GM21619 (cell line): ENCODE data around the gene FXYD2.
"Not testable (repeated sequence)": the region's sequence is repeated elsewhere in the genome, so short reads cannot be mapped to it uniquely, and the experiment has no call there.

Experiments used
- ATAC-seq: cut with Tn5 transposase; IDR thresholded peaks from one replicate; pipeline ENCODE4 v1.9.1; 2021; ENCODE audit not compliant: unreplicated experiment

The FXYD2 gene

DNA sequence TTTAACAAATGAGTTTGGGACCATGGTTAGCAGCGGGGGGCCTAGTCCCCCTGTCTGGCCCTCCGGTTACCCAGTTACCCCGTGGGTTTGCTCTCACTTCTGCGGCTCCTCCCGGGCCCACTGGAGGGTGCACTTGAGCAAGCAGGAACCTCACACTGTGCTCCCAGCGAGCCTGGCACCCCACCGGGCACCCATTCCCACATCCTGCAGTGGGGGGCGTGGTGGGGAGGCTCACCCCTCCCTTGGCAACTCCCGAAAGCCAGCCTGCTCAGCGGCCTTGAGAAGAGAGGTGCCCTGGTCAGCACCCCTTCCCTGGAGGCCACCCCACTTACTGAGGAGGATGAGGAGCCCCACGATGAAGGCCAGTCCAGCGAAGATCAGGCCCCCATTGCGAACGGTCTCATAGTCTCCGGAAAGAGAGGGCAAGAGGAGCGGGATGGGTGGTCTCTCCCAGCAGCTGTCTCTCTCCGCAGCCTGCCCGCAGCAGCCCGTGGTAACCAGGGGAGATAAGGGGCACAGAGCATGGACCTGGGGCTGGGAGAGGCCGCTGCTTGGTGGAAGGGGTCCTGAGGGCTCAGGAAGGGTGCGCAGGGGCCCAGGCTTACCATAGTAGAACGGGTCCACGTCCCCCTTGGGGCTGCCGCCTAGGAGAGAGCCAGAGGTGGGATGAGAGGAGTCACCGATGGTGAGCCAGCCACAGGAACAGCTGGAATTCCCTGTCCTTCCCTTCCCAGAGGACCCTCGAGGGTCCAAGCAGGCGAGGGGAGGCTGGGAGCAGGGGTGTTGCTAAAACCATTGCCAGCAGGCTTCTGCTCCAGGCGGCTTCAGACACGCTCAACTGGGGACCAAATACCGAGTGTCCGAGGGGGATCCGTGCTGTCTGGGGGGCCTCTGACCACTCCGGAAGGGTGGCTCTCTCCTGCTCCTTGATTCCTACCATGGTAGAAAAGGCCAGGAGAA is 2.2 kb downstream of the FXYD2 start:
- no peak for ATAC-seq

- no peak for ATAC-seq
Observed at GRCh38 chr11:117821431-117821830, 3.1 kb downstream of the FXYD2 start.

DNA sequence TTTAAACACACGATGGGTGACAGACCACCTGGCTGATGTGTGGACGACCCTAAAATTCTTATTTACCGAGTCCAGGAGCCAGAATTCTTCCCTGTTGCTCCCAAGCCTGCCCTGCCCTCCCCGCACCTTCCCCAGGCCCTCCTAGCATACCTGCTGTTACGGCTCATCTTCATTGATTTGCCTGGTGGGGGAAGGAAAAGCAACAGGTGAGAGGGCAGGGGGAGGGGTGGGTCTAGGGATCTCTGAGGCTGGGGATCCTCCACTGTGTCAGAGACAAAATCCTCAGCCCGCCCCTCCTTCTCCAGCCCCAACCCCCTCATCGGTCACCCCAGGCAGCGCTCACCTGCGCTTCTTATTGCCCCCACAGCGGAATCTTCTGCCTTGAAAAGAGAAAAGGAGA is 4.0 kb downstream of the FXYD2 start:
- no peak for ATAC-seq

DNA sequence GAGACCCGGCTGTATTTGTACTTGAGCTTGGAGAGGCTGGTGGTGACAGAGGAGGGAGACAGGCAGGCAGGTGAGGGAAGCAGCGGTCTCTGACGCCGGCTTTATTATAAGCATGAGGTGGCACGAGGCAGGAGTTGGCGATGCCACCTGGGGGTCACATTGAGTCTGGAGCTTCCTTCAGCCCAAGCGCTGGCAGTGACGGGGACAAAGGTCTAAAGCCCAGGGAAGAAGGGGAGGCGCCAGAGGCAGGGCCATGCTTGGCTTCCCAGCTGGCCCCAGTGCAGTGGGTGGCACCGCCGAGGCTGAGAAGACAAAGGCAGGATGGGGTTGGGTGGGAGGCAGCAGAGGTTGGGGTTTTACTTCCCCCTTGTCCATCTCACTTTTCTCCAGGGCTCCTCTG is 4.5 kb downstream of the FXYD2 start:
- ATAC-seq, result no peak

GRCh38 chr11:117819096-117820040 is 5.2 kb downstream of the FXYD2 start:
- ATAC-seq, result no peak

DNA sequence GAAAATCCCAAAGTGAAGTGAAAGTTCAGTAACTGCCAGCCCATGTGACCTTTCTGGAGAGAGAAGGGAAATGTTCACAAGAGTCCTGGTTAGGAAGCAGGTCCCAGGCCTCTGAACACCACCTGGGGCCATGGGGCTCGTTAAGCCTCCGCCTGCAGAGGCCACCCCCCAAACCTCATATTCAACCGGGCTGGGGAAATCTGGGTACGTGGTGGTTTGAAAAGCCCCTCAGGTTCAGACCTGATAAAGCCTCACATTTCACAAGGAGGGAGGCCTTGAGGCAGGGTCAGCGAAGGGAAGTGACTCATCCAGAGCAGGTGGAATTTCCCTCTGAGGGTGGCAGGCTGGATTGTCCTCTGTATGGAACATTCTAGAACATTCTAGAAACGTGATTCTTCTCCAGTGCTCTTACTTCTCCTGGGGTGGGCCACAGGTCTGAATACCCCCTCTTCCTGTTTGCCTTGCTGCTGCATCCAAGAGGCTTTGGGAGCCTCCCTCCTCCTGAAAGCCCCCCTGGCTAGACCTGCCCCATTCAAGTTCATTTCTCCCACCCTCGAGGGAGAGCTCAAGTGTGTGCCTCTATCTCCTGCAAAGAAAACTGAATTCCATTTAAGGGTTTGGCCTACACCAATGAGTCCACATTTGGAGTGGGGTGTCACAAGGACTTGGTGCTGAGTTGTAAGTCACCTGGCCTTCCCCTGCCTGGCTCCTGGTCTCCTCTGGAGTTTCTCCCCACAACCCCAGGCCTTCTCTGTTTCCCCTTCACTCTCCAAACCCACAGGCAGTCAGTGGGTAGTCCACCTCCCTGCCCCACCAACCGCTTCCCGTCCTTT is 6.3 kb downstream of the FXYD2 start:
- ATAC-seq, result peak; percentile 24

DNA sequence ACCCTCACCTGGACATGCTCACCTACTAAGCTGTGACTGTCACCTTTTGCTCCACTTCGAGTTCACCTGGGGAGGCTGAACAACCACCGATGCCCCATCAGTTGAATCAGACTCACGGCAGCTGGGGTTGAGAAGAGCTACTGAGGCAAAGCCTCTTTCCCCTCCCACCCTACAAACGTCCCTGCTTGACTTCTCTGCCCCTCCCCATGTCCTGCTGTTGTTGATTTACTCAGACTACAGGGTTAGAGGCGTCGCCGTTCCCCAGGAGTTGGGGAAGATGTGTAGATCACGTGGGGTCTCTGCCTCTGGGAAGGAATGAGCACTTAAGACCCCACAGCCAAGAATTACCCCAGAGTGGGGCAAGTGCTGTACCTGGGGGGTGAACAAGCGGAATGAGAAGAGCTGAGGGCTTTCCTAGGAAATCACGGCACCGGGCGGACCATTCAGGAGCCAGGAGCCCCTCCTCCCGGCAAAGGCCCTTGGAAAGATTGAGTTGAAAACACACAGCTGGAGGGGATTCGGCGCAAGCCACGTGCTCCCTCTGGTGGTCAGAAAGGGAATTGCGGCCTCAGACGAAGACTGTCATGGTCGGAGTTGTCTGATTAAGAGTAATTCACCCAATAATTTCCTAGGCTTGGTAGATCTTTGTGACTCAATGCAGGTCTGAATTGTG is 7.0 kb downstream of the FXYD2 start:
- ATAC-seq, result peak; percentile 24

GRCh38 chr11:117816846-117817367 is 7.6 kb downstream of the FXYD2 start:
- ATAC-seq, result no peak

GRCh38 chr11:117816151-117816741 is 8.3 kb downstream of the FXYD2 start:
- ATAC-seq, result no peak

- ATAC-seq, result peak; percentile 56
Observed at GRCh38 chr11:117815262-117815803, 9.2 kb downstream of the FXYD2 start.

DNA sequence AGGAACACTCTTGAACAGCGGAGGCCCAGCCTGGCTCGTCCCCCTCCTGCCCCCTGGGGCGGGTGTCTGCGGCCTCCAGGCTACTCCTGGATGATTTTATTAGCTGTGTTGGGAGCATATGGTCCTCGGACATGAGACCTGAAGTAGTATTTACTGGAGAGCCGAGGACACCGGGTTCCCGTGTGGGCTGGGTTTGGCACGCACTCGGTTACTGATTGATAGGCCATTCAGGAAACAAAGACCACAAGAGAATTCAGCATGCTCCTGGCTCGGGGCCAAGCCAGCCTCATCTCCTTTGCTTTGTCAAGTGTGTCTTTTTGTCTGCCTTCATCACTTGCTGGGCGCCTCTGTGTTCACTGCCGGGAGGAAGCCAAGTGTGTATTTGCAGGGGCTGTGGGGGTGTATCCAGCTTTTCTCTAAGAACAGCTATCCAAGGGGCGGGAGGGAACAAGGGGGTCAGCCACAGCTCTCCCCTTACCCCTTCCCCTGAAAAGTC is 9.7 kb downstream of the FXYD2 start:
- peak; percentile 38 for ATAC-seq

DNA sequence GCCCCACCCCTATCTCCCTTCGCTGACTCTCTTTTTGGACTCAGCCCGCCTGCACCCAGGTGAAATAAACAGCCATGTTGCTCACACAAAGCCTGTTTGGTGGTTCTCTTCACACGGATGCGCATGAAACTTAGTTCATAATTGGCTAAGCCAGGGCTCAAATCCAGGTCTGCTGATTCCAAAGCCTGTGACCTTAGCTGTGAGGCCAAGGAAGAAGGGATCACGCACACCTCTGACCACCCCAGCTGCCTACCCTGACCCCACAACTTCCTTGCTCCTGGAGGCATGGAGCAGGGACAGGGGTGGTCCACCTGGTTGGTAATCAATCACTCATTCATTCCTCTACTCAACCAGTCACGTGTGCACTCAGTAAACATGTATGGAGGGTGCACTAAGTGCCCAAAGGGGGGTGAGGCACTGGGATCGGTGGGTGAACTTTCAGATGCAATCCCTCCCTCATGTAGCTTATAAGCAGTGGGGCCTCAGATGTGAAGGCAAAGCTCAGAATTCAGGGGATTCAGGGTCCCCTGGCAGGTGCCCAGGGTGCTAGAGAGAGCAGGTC is 10.3 kb downstream of the FXYD2 start:
- peak; percentile 3 for ATAC-seq

GRCh38 chr11:117810056-117810451 is 14.5 kb downstream of the FXYD2 start:
- not testable (repeated sequence) for ATAC-seq

DNA sequence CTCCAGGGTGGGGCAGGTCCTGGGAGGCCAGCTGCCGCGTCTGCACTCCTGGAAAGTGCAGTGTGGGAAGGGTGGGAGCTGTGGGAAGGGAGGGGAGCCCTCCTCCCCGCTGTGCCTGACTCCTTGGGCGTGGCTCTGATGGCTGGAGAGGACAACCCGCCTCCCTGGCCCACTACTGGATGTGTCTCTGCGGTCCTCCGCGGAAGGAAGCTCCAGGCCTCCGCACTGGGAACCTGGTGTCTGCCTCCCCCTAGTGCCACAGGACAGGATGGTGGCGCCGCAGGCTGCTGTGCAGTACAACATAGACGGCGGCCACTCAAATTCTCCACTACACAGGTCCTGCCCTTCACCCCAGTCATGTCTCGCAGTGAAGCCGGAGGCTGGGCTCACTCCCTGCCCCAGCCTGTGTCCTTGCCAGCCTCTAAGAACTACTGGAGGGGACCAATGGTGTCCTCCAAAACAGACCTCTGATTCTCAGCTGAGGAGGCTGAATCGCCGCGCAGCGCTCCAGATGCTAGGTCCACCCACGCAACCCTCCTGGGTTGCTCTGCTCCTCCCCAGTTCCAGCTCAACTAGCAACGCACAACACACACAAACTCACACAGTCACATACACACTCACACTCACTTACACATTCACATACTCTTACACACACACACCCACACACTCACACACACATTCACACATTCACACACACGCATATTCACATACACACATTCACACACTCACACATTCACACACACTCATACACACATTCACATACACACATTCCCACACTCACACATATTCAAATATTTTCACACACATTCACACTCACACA is 15.1 kb downstream of the FXYD2 start:
- peak; percentile 51 for ATAC-seq

GRCh38 chr11:117808784-117809183 is 15.8 kb downstream of the FXYD2 start:
- ATAC-seq, result no peak

- ATAC-seq, result no peak
Observed at GRCh38 chr11:117807482-117808327, 16.8 kb downstream of the FXYD2 start.

DNA sequence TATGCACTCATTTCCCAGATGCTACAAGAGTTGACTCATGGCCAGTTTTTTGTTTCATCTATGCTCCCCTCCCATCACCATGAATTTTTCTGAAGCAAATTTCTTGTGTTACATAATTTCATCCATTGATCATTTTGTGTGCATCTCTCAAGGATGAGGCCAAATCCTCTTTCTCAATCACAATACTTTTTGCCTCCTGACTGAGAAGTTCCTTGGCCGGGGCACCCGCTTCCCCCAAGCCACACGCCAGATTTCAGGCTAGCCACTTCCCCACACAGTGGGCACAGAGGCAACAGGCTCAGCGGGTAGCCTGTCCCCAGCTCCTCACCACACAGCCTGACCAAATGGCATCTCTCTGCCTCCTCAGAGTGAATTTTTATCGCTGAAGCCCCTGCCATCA is 17.7 kb downstream of the FXYD2 start:
- no peak for ATAC-seq
